Naive thymus-derived CD8-positive, alpha-beta T cell (primary cell): Measurements from ENCODE around the gene CTH. TPM values are rescaled to one million over a fixed set of nuclear protein-coding genes. Genes with fewer than 3 reads are reported as not detected.
"Not testable (repeated sequence)": the region's sequence is repeated elsewhere in the genome, so short reads cannot be mapped to it uniquely, and the experiment has no call there.

Experiments used
- ATAC-seq, 2 donors: fragments of 150-1000 bp; cut with Tn5 transposase in 1 of 2; sonication (Bioruptor Pico), chemical (Tn5 transposase) in 1 of 2; 1 replicate in 1 of 2; 2 replicates in 1 of 2; pipeline ENCODE4 v1.10.0; 2021; ENCODE audit warnings: mild to moderate bottlenecking in 2 of 2, moderate library complexity in 2 of 2
- POLR2A ChIA-PET: fragments of 350-600 bp; sonication (Branson Sonifier 250); formaldehyde crosslinking; loops from one replicate; lab custom pipeline; 2021; ENCODE audit warnings: antibody characterized with exemption; lab: Charles Lee
- DNase-seq, 10 donors: peaks; one replicate each; pipeline versions ENCODE4 v3.0.0 to v3.0.0-alpha.2; 2020 to 2022
- H3K27ac Mint-ChIP-seq, 10 donors: one replicate each; pipeline ENCODE4 v1.8.0; 2020 to 2022; ENCODE audit warnings: mild to moderate bottlenecking in 10 of 10, mixed read lengths in 10 of 10, moderate library complexity in 4 of 10, inconsistent platforms in 1 of 10
- H3K27me3 Mint-ChIP-seq, 5 donors: one replicate each; pipeline ENCODE4 v1.8.0; 2021 to 2022; ENCODE audit warnings: mixed read lengths in 5 of 5
- H3K36me3 Mint-ChIP-seq, 3 donors: one replicate each; pipeline ENCODE4 v1.8.0; 2020 to 2022; ENCODE audit warnings: mixed read lengths in 3 of 3, mild to moderate bottlenecking in 2 of 3, inconsistent platforms in 1 of 3
- H3K4me1 Mint-ChIP-seq, 4 donors: one replicate each; pipeline ENCODE4 v1.8.0; 2021 to 2022; ENCODE audit warnings: mixed read lengths in 4 of 4
- H3K4me3 Mint-ChIP-seq, 10 donors: one replicate each; pipeline ENCODE4 v1.8.0; 2020 to 2022; ENCODE audit warnings: mild to moderate bottlenecking in 10 of 10, mixed read lengths in 10 of 10, moderate library complexity in 6 of 10, inconsistent platforms in 1 of 10
- H3K9me3 Mint-ChIP-seq, 9 donors: one replicate each; pipeline ENCODE4 v1.8.0; 2020 to 2022; ENCODE audit warnings: mixed read lengths in 9 of 9, mild to moderate bottlenecking in 3 of 9, inconsistent platforms in 1 of 9, moderate library complexity in 1 of 9
- polyA plus RNA-seq, 3 donors: library from polyadenylated mRNA; unstranded; fragments of 300-500 nt; fragmentation: Illumina TruSeq; gene quantifications; one replicate each; pipeline ENCODE4 v1.2.3, GENCODE V29; 2021
- total RNA-seq, 8 experiments: library from RNA in 2 of 8; stranded (reverse) in 2 of 8; gene quantifications; one replicate each; pipeline ENCODE4 v1.2.3 and lab custom pipeline; 2021 to 2026

The CTH gene
- total RNA-seq (1 to 10 TPM; 4.3 to 4.7 TPM), polyA plus RNA-seq (1 to 10 TPM; 2.7 to 4.0 (median 3.1) TPM), total RNA-seq (lab: John Stamatoyannopoulos, UW) (1.3 to 6.1 (median 3.2) reads per million in 6 experiments)

GRCh38 chr1:70410604-70411359, at the start of gene CTH:
TSS of gene CTH (plus strand) at chr1:70411268. CDS start at chr1:70411416, 148 bp downstream.
- Mint-ChIP-seq H3K9me3 (no peaks in the 10 kb centered on the region), H3K4me1 (peaks cover 7 to 25% (median 24%) of the 10 kb centered on the region in 4 donors), H3K27me3 (peaks cover 0 to 11% (median 0%) of the 10 kb centered on the region in 5 donors), H3K4me3 (peak within 1 kb of the TSS; percentile 89 to 99 (median 96)), H3K36me3 (no peaks in the 10 kb centered on the region), H3K27ac (peak within 1 kb of the TSS; percentile 87 to 99 (median 97))
- ATAC-seq (peak; percentile 91 to 93), DNase-seq (peak; percentile 84 to 96 (median 92))
- POLR2A ChIA-PET, result interaction anchor here (0.6 to 4.1 kb wide), 10 partner anchors 11 to 670 kb away, joined by 3 to 69 read pairs (median 4); partner anchors contain the start of genes ANKRD13C, LRRC40, SRSF11 and ZRANB2

- no peaks in the 10 kb centered on the region for H3K27me3 Mint-ChIP-seq
- ATAC-seq, result no peak
- peak overlapping the region in 1 of 10 donors; percentile 9 for H3K27ac Mint-ChIP-seq
- no peaks in the 10 kb centered on the region for H3K9me3 Mint-ChIP-seq
- peaks cover 0 to 4% (median 0%) of the 10 kb centered on the region in 4 donors for H3K4me1 Mint-ChIP-seq
- H3K36me3 Mint-ChIP-seq, result peaks cover 0 to 6% (median 4%) of the 10 kb centered on the region in 3 donors
- POLR2A ChIA-PET, result no interaction called here
- no peak overlapping the region for H3K4me3 Mint-ChIP-seq
- DNase-seq, result no peak
Measured at GRCh38 chr1:70361727-70362398, 49.2 kb upstream of the CTH start.

GRCh38 chr1:70364439-70364838, 46.6 kb upstream of the CTH start:
- no peak for ATAC-seq
- no peak for DNase-seq
- Mint-ChIP-seq H3K4me1 (peaks cover 0 to 2% (median 0%) of the 10 kb centered on the region in 4 donors), H3K27me3 (no peaks in the 10 kb centered on the region), H3K36me3 (peaks cover 0 to 6% (median 3%) of the 10 kb centered on the region in 3 donors), H3K9me3 (no peaks in the 10 kb centered on the region), H3K4me3 (no peak overlapping the region), H3K27ac (no peak overlapping the region)
- POLR2A ChIA-PET, result interaction anchor here (0.7 kb wide), 1 partner anchor 10 kb away, joined by 3 read pairs; no protein-coding TSS in a partner anchor

GRCh38 chr1:70366425-70366952, 44.6 kb upstream of the CTH start:
- H3K4me3 Mint-ChIP-seq, H3K4me1 Mint-ChIP-seq, H3K27me3 Mint-ChIP-seq, ATAC-seq, DNase-seq, POLR2A ChIA-PET, H3K9me3 Mint-ChIP-seq, H3K27ac Mint-ChIP-seq, H3K36me3 Mint-ChIP-seq: not testable (repeated sequence)

- H3K36me3 Mint-ChIP-seq, H3K27me3 Mint-ChIP-seq, POLR2A ChIA-PET, DNase-seq, ATAC-seq, H3K4me3 Mint-ChIP-seq, H3K9me3 Mint-ChIP-seq, H3K4me1 Mint-ChIP-seq: not testable (repeated sequence)
- peak overlapping the region in 2 of 10 donors; percentile 18 to 45 for H3K27ac Mint-ChIP-seq
Measured at GRCh38 chr1:70366997-70367396, 44.1 kb upstream of the CTH start.

GRCh38 chr1:70367397-70367796, 43.7 kb upstream of the CTH start:
- H3K4me3 Mint-ChIP-seq, H3K36me3 Mint-ChIP-seq, ATAC-seq, H3K9me3 Mint-ChIP-seq, DNase-seq, H3K4me1 Mint-ChIP-seq, POLR2A ChIA-PET, H3K27me3 Mint-ChIP-seq: not testable (repeated sequence)
- H3K27ac Mint-ChIP-seq, result peak overlapping the region in 1 of 10 donors; percentile 45

- H3K27ac Mint-ChIP-seq, H3K9me3 Mint-ChIP-seq, H3K36me3 Mint-ChIP-seq, ATAC-seq, DNase-seq, H3K27me3 Mint-ChIP-seq, H3K4me1 Mint-ChIP-seq, POLR2A ChIA-PET, H3K4me3 Mint-ChIP-seq: not testable (repeated sequence)
Measured at GRCh38 chr1:70371586-70371985, 39.5 kb upstream of the CTH start.

GRCh38 chr1:70372426-70372825, 38.6 kb upstream of the CTH start:
- H3K27me3 Mint-ChIP-seq, result no peaks in the 10 kb centered on the region
- no peak overlapping the region for H3K27ac Mint-ChIP-seq
- no peaks in the 10 kb centered on the region for H3K36me3 Mint-ChIP-seq
- H3K4me1 Mint-ChIP-seq, result no peaks in the 10 kb centered on the region
- H3K4me3 Mint-ChIP-seq, result no peak overlapping the region
- no peak for ATAC-seq
- DNase-seq, result no peak
- POLR2A ChIA-PET, result no interaction called here
- no peaks in the 10 kb centered on the region for H3K9me3 Mint-ChIP-seq

GRCh38 chr1:70373580-70373979, 37.5 kb upstream of the CTH start:
- H3K36me3 Mint-ChIP-seq, H3K9me3 Mint-ChIP-seq, POLR2A ChIA-PET, ATAC-seq, H3K4me3 Mint-ChIP-seq, H3K4me1 Mint-ChIP-seq, H3K27ac Mint-ChIP-seq, H3K27me3 Mint-ChIP-seq, DNase-seq: not testable (repeated sequence)

GRCh38 chr1:70376196-70376595, 34.9 kb upstream of the CTH start:
- H3K36me3 Mint-ChIP-seq, result no peaks in the 10 kb centered on the region
- no peaks in the 10 kb centered on the region for H3K9me3 Mint-ChIP-seq
- DNase-seq (no peak), ATAC-seq (no peak)
- POLR2A ChIA-PET, result no interaction called here
- no peak overlapping the region for H3K4me3 Mint-ChIP-seq
- H3K27ac Mint-ChIP-seq, result peak overlapping the region in 1 of 10 donors; percentile 30
- no peaks in the 10 kb centered on the region for H3K27me3 Mint-ChIP-seq
- H3K4me1 Mint-ChIP-seq, result no peaks in the 10 kb centered on the region

- H3K27ac Mint-ChIP-seq, result no peak overlapping the region
- POLR2A ChIA-PET, result no interaction called here
- no peaks in the 10 kb centered on the region for H3K36me3 Mint-ChIP-seq
- H3K4me3 Mint-ChIP-seq, result no peak overlapping the region
- DNase-seq (no peak), ATAC-seq (no peak)
- peaks cover 0 to 9% (median 0%) of the 10 kb centered on the region in 5 donors for H3K27me3 Mint-ChIP-seq
- no peaks in the 10 kb centered on the region for H3K9me3 Mint-ChIP-seq
- no peaks in the 10 kb centered on the region for H3K4me1 Mint-ChIP-seq
Measured at GRCh38 chr1:70382682-70383081, 28.4 kb upstream of the CTH start.

GRCh38 chr1:70383483-70383882, 27.6 kb upstream of the CTH start:
- Mint-ChIP-seq H3K4me1 (no peaks in the 10 kb centered on the region), H3K27ac (no peak overlapping the region), H3K9me3 (no peaks in the 10 kb centered on the region), H3K36me3 (no peaks in the 10 kb centered on the region), H3K4me3 (no peak overlapping the region), H3K27me3 (peaks cover 0 to 14% (median 0%) of the 10 kb centered on the region in 5 donors)
- no peak for DNase-seq
- no peak for ATAC-seq
- POLR2A ChIA-PET, result no interaction called here

GRCh38 chr1:70384542-70384941, 26.5 kb upstream of the CTH start:
- no peak overlapping the region for H3K4me3 Mint-ChIP-seq
- no peak for ATAC-seq
- H3K4me1 Mint-ChIP-seq, result peaks cover 0 to 2% (median 0%) of the 10 kb centered on the region in 4 donors

More at GRCh38 chr1:70384542-70384941, 26.5 kb upstream of the CTH start:
- DNase-seq, result no peak
- Mint-ChIP-seq H3K9me3 (no peaks in the 10 kb centered on the region), H3K36me3 (no peaks in the 10 kb centered on the region), H3K27ac (no peak overlapping the region), H3K27me3 (peaks cover 3 to 19% (median 8%) of the 10 kb centered on the region in 5 donors)
- POLR2A ChIA-PET, result no interaction called here
